Motor neuron (in vitro differentiated cells): ENCODE measurements around the gene ZFC3H1. TPM values are rescaled to one million over a fixed set of nuclear protein-coding genes. Genes with fewer than 3 reads are reported as not detected.

Experiments
- ATAC-seq, 8 experiments: fragments of 200-7000 bp; cut with Tn5 transposase; replicated peaks in 6 of 8; 2 replicates each; pipeline ENCODE4 v1.8.0; 2021; ENCODE audit warnings: mild to moderate bottlenecking in 8 of 8, moderate library complexity in 8 of 8
- H3K27ac ChIP-seq, 2 donors: fragments of 250-450 bp; sonication (Bioruptor Pico); 2 replicates each; pipeline ENCODE4 v1.9.0; 2021; ENCODE audit warnings: antibody characterized with exemption in 2 of 2, mild to moderate bottlenecking in 2 of 2, moderate library complexity in 1 of 2
- H3K4me1 ChIP-seq, 2 donors: fragments of 250-450 bp; sonication (Bioruptor Pico); replicated peaks in 1 of 2; 2 replicates each; pipeline ENCODE4 v1.6.1; 2021; ENCODE audit warnings: antibody characterized with exemption in 2 of 2, mild to moderate bottlenecking in 2 of 2, moderate library complexity in 1 of 2
- H3K4me3 ChIP-seq, 5 donors: fragments of 250-450 bp; sonication (Bioruptor Pico); 2 replicates each; pipeline ENCODE4 v1.9.0; 2021; ENCODE audit warnings: antibody characterized with exemption in 5 of 5, mild to moderate bottlenecking in 5 of 5, moderate library complexity in 4 of 5
- WGBS, 10 experiments: fragments of 450-650 bp; shearing (Covaris generic); methylation state at CpG; one replicate each; pipeline ENCODE4 v1.0.0; 2022; 5-methylcytosine and 5-hydroxymethylcytosine counted together
- in situ Hi-C, 9 experiments: fragments of 400-800 bp; cut with MboI; loops; one replicate each; pipeline ENCODE4 v1.15.0; 2021; ENCODE audit warnings: low sequenced_read_pairs in 9 of 9, low pct_unique_long_range_greater_than_20kb in 2 of 9; ENCODE audit not compliant: unreplicated experiment in 9 of 9
- total RNA-seq, 8 experiments: library from RNA; unstranded; fragments of 300-600 nt; gene quantifications; 2 replicates each; pipeline versions ENCODE4 v1.2.3 to v1.2.4, GENCODE V29; 2022

ZFC3H1 gene
- total RNA-seq, 8 experiments from 2014 or later: 16.8 to 63.4 (median 27.9) TPM

DNA sequence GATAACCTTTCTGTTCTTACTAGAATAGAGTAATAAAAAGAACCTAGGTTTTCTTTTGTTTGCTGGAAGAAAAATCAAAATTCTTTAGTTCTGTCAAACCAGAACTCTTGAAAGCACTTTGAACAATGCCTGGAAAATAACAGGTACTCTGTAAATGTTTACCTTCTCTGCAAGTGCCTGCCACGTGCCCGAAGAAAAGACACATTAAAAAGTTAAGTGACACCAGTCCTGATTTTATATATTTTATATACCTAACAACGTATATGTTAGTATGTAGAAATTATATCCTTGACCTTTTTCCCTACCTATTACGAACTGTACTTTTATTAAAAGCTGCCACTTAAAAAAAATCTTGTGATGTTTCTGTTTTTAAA lies 1.4 kb upstream of the ZFC3H1 start:
- 0 to 17% (median 4%) methylated on average over 1 to 4 of the region's 4 CpGs; no CpG with 5 or more reads in 1 of the 10 experiments for WGBS, 10 experiments
- Histone ChIP-seq H3K27ac (peak overlapping the region in 1 of 2 donors; percentile 93), H3K4me3 (peak overlapping the region; percentile 58 to 75 (median 62)), H3K4me1 (peaks cover 5 to 17% of the 10 kb centered on the region in 2 donors)
- no peak for ATAC-seq
- in situ Hi-C loops: no loop called here

DNA sequence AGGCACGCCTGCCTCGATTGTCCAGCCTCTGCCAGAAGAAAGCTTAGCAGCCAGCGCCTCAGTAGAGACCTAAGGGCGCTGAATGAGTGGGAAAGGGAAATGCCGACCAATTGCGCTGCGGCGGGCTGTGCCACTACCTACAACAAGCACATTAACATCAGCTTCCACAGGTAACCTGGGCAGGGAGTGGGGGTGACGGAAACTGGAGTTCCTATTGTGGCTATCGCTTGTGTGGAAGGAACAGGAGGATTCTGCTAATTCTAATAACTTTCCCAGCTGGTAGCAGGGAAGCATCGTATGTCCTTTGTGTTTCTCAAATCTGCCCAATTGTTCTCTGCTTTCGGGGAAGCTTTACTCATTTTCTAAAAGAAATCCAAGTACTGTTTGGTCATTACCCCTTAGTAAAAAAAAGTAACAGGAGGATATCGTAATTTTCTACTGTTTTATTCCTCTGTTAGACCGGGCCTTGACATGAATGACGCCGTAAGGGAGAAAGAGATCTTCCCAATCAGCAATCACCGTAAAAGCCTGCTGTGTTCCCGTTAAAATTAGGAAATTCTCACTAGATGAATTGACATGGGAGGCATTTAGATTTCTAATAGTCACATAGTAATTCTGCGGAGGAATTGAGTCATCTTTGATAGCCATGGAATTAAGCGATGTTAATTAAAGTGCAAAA lies 902 bp upstream of the ZFC3H1 start:
- no peak for ATAC-seq
- in situ Hi-C loops: no loop called here
- H3K4me1 ChIP-seq: peaks cover 5 to 17% of the 10 kb centered on the region in 2 donors
- peak overlapping the region; percentile 93 to 94 for H3K27ac ChIP-seq
- peak overlapping the region; percentile 58 to 75 (median 62) for H3K4me3 ChIP-seq
- 0 to 7% (median 0%) methylated on average over 2 to 19 of the region's 20 CpGs for WGBS, 10 experiments

DNA sequence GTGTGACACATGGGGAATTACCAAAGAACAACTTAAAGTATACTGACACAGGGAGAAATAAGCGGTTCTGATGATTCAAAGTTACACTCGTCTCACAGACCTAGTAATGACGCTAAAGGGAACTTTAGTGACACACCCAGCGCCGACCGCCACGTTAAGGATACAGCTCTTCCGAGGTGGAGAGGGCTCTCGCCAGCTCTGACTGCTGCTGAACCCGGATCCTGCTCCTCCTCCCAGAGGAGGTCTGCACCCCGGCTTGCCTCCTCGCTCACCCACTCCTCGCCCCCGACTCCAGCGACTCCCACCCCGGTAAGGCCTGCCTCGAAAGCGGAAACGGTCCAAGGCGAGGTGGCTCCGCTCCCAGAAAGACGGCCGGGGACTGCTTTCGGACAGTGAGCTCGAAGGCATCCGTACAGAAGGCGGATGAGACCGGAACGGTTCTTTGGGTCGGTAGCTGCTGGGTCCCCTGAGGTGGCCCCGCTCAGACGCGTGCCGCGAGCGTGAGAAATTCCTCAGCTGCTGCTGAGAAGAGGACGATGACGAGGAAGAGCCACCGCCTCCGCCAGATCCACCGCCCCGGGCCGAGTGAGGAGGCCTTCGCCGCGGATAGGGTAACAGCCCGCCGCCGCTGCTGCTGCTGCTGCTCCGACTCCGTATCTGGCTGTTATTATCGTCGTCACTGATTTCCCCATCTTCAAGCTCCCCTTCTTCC lies 643 bp downstream of the ZFC3H1 start:
- in situ Hi-C loops: no loop called here
- H3K4me3 ChIP-seq: peak overlapping the region; percentile 58 to 75 (median 62)
- peak overlapping the region; percentile 93 to 94 for H3K27ac ChIP-seq
- 0 to 4% (median 1%) methylated on average over 1 to 20 of the region's 53 CpGs; no CpG with 5 or more reads in 4 of the 10 experiments for WGBS, 10 experiments
- H3K4me1 ChIP-seq: peaks cover 5 to 17% of the 10 kb centered on the region in 2 donors
- peak; percentile 38 to 52 (median 46) for ATAC-seq

DNA sequence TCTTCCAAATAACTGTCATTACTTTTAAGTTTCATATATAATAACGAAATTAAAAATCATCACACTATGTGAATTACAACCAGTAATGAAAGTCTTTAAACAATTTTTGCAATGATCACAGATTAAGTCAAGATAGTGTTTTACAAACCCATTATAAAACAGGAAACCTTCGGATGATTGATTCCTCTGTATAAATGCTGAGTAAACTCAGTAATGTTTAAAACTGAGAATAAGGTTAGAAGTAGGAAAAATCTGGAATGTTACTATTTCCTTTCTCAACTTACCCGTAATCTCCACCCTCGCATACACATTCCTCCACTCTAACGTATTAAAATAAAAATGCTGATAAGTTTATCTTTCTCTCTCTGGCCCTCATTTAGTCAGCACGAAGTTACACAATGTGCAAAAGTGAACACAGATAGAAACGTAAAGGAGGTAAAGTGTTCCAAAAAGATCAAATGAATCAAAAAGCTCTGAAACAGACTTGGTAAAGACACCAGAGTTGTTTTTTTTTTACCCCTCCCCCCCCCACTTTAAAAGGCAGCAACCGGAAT lies 1.6 kb downstream of the ZFC3H1 start:
- H3K4me1 ChIP-seq: peaks cover 5 to 17% of the 10 kb centered on the region in 2 donors
- ATAC-seq: no peak
- H3K27ac ChIP-seq: no peak overlapping the region
- H3K4me3 ChIP-seq: peak overlapping the region; percentile 58 to 75 (median 62)
- WGBS, 10 experiments: 2 to 46% (median 10%) methylated on average over 2 to 8 of the region's 8 CpGs
- in situ Hi-C loops: no loop called here

DNA sequence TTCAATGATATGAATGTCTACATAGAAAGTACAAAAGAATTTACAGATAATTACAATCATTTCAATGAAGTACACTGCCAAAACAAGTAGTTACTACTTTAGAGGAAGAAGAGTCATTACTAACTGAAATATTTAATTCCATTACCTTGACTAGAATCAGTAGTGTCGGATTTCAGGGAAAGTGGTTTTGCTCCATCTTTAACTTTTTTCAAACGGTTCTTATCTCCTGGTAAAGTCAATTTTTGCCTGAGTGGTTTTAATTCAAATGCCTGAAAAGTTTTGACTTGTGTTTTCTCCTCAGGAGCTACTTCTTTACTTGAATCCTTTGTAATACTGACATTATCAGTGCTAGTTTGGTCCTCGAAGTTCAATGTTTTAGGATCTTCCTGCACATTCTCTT lies 6.9 kb downstream of the ZFC3H1 start:
- in situ Hi-C loops: no loop called here
- Histone ChIP-seq H3K4me3 (no peak overlapping the region), H3K27ac (no peak overlapping the region), H3K4me1 (peaks cover 5 to 13% of the 10 kb centered on the region in 2 donors)
- 76 to 100% (median 88%) methylated on average over 1 to 3 of the region's 3 CpGs for WGBS, 10 experiments
- ATAC-seq: no peak

DNA sequence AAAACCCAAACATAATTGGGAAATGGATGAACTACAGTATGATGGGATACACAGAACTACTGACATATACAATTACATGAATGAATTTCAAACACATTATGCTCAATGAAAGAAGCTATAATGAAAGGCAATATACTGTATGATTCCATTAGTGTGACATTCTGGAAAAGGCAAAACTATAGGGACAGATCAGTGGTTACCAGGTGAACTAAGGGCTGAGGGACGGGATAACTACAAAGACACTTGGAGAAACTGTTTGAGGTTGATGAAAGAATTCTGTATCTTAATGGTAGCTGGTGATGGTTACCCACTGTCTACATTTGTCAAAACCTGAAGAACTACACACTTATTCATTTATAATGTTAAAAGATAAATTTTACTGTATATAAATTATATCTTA lies 7.7 kb downstream of the ZFC3H1 start:
- 67 to 100% (median 100%) methylated on average over 1 of the region's 1 CpG; no CpG with 5 or more reads in 3 of the 10 experiments for WGBS, 10 experiments
- in situ Hi-C loops: no loop called here
- ATAC-seq: no peak
- H3K4me1 ChIP-seq: peaks cover 2 to 5% of the 10 kb centered on the region in 2 donors
- no peak overlapping the region for H3K27ac ChIP-seq
- no peak overlapping the region for H3K4me3 ChIP-seq

DNA sequence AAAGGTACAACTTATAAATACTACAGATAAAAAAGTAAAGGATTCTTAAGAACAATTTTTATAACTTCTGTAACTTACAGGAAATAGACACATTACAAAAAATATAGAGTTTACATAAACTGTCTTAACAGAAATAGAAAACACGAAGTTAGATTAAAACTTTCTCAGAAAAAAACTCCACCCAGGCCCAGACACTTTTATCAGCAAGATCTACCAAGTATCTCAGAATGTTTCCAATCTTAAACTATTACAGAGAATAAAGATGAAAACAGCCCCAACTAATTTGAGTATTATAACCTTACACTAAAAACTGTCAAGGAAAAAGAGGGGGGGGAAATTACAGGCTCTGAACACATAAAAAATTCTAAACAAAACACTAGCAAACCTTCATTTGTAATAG lies 8.2 kb downstream of the ZFC3H1 start:
- ATAC-seq: no peak
- H3K4me3 ChIP-seq: no peak overlapping the region
- no peak overlapping the region for H3K27ac ChIP-seq
- in situ Hi-C loops: no loop called here
- WGBS, 10 experiments: 64 to 100% (median 92%) methylated on average over 1 of the region's 1 CpG
- H3K4me1 ChIP-seq: peaks cover 0 to 1% of the 10 kb centered on the region in 2 donors

DNA sequence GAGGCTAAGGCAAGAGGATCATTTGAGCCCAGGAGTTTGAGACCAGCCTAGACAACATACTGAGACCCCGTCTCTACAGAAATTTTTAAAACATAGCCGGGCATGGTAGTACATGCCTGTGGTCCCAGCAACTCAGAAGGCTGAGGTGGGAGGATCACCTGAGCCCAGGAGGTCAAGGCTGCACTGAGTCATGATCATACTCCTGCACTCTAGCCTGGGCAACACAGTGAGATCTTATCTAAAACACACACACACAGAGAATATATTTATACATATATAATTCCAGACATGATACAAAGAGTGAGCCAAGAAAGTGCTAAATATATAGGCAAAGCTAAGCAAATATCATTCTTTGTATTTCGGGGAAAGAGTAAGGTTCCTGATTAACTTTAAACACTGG lies 9.4 kb downstream of the ZFC3H1 start:
- in situ Hi-C loops: no loop called here

DNA sequence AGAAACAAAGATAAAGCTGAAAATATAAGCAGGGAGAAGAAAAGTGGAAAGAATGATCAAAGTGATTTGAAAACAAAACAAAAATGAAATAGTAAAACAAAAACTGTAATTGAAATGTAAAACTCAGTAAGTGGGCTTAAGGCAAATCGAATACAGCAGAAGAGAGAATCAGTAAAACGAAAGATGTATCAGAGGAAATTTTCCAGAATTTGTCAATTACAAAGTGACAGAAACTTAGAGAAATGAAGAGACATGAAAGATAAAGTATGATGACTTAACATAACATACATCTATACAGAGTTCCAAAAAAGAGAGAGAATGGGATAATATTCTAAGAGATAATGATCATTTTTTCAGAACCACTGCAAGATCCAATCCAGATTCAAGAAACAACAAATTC lies 10.5 kb downstream of the ZFC3H1 start:
- in situ Hi-C loops: no loop called here
- Histone ChIP-seq H3K4me3 (no peak overlapping the region), H3K27ac (no peak overlapping the region), H3K4me1 (no peaks in the 10 kb centered on the region)
- WGBS, 10 experiments: 80 to 100% (median 97%) methylated on average over 1 to 2 of the region's 2 CpGs
- ATAC-seq: no peak

More for the DNA sequence above, 9.4 kb downstream of the ZFC3H1 start:
- 20 to 100% (median 88%) methylated on average over 1 to 3 of the region's 3 CpGs for WGBS, 10 experiments
- Histone ChIP-seq H3K4me1 (no peaks in the 10 kb centered on the region), H3K27ac (no peak overlapping the region), H3K4me3 (no peak overlapping the region)
- ATAC-seq: no peak

DNA sequence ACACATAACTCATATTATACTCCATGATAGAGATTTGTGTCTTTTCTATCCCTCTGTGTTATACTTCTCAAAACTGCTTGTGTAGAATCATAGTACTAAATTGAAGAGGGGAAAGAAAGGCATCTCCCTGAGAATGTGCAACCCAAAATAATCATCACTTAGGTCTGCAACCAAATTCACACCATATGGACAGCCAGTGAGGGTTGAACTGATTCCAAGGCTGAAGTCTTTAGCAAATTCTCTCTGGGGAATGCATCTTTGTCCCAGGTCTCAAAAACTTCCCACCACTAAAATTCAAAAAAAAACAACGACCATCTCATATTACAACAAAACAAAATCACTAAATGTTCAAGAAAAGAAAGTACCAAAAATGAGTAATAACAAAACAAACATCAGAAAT lies 11.0 kb downstream of the ZFC3H1 start:
- no peak for ATAC-seq
- Histone ChIP-seq H3K27ac (no peak overlapping the region), H3K4me3 (no peak overlapping the region), H3K4me1 (no peaks in the 10 kb centered on the region)
- 62 to 100% (median 100%) methylated on average over 1 of the region's 1 CpG; no CpG with 5 or more reads in 3 of the 10 experiments for WGBS, 10 experiments
- in situ Hi-C loops: no loop called here

DNA sequence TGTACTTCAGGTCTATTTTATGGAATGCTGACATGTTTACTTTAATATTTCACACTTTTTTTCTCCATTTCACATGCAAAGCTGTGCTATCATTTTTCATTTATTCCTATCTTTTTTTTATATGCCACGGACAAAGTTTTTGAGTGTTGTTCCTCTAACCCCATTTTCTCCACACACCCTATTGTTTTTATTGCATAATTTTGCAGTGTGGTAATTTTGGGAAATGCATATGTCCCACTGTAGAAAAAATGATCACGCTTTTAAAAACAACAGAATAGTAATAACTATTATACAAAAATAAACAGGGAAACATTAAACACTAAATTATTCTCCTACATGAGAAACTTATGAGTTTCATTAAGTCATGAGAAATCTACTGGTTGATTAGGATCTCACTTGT lies 14.2 kb downstream of the ZFC3H1 start:
- ATAC-seq: no peak
- Histone ChIP-seq H3K4me1 (no peaks in the 10 kb centered on the region), H3K27ac (no peak overlapping the region), H3K4me3 (no peak overlapping the region)
- in situ Hi-C loops: loop anchor here in 2 of 9 experiments (25.0 kb wide), 1 partner anchor 912 kb away; no protein-coding TSS in a partner anchor
- 80 to 100% (median 100%) methylated on average over 1 to 2 of the region's 2 CpGs for WGBS, 10 experiments

DNA sequence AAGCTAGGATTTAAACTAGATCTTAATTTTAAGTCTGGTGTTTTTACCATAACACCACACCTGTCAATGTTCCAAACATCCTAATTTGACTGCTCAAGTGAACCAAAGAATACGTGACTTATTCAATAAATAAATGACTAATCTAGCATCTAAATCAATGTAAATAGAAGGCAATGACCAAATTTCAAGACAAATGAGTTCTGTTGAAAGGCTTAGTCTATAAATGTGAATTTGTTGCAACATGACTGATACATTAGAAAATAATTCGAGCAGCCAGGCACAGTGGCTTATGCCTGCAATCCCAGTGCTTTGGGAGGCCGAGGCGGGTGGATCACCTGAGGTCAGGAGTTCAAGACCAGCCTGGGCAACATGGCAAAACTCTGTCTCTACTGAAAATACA lies 15.1 kb downstream of the ZFC3H1 start:
- ATAC-seq: no peak
- Histone ChIP-seq H3K4me1 (no peaks in the 10 kb centered on the region), H3K27ac (no peak overlapping the region), H3K4me3 (no peak overlapping the region)
- in situ Hi-C loops: loop anchor here in 2 of 9 experiments (25.0 kb wide), 1 partner anchor 911 kb away; no protein-coding TSS in a partner anchor
- 43 to 100% (median 92%) methylated on average over 1 of the region's 4 CpGs; no CpG with 5 or more reads in 3 of the 10 experiments for WGBS, 10 experiments

DNA sequence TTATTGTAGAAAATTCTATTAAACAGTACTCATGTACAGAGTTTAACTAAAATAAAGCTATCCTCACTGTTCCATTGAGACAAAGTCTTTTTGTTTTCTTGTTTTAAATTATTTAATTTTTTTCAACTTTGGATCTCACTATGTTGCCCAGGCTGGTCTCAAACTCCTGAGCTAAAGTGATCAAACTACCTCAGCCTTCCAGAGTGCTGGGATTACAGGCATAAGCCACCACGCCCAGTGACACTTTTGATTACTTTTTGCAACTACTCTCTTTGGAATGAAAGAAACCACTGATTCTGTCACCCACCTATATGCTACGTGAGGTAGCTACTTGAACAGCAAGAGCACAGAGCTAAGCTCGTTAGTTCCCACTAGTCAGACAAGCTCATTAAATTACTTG lies 17.1 kb downstream of the ZFC3H1 start:
- WGBS, 10 experiments: 50 to 100% (median 92%) methylated on average over 1 to 3 of the region's 3 CpGs
- ATAC-seq: no peak
- H3K27ac ChIP-seq: no peak overlapping the region
- no peak overlapping the region for H3K4me3 ChIP-seq
- in situ Hi-C loops: loop anchor here in 2 of 9 experiments (25.0 kb wide), 1 partner anchor 909 kb away; no protein-coding TSS in a partner anchor
- H3K4me1 ChIP-seq: no peaks in the 10 kb centered on the region
